NCI-H2107 treated with DMSO at 0.1 percent for 48 hours (cell line): ENCODE measurements around the gene FBXL14.
"Not testable (repeated sequence)": the region's sequence is repeated elsewhere in the genome, so short reads cannot be mapped to it uniquely, and the experiment has no call there.

Experiments
- DNase-seq: peaks from one replicate; lab custom pipeline; 2025; ENCODE audit not compliant: unreplicated experiment; lab: John Stamatoyannopoulos, UW

FBXL14 gene

GRCh38 chr12:1620092-1620491, 25.7 kb upstream of the FBXL14 start:
- no peak for DNase-seq

- no peak for DNase-seq
These were observed 25.2 kb upstream of the FBXL14 start for GRCh38 chr12:1619587-1619986.

GRCh38 chr12:1619159-1619558, 24.8 kb upstream of the FBXL14 start:
- no peak for DNase-seq

- DNase-seq: no peak
These were observed 24.1 kb upstream of the FBXL14 start for GRCh38 chr12:1618489-1618888.

GRCh38 chr12:1616233-1617066, 22.1 kb upstream of the FBXL14 start:
- DNase-seq: no peak

- no peak for DNase-seq
These were observed 20.0 kb upstream of the FBXL14 start for GRCh38 chr12:1614360-1614759.

GRCh38 chr12:1613860-1614259, 19.5 kb upstream of the FBXL14 start:
- DNase-seq: no peak

- DNase-seq: peak; percentile 59
These were observed 17.6 kb upstream of the FBXL14 start for GRCh38 chr12:1611803-1612572.

- no peak for DNase-seq
These were observed 15.8 kb upstream of the FBXL14 start for GRCh38 chr12:1610072-1610643.

- DNase-seq: no peak
These were observed 14.3 kb upstream of the FBXL14 start for GRCh38 chr12:1608713-1609119.

- DNase-seq: no peak
These were observed 13.7 kb upstream of the FBXL14 start for GRCh38 chr12:1607940-1608712.

GRCh38 chr12:1606021-1606622, 11.7 kb upstream of the FBXL14 start:
- DNase-seq: peak; percentile 82

- DNase-seq: peak; percentile 82
These were observed 11.0 kb upstream of the FBXL14 start for GRCh38 chr12:1605129-1606020.

GRCh38 chr12:1604464-1604863, 10.1 kb upstream of the FBXL14 start:
- DNase-seq: no peak

- DNase-seq: no peak
These were observed 9.1 kb upstream of the FBXL14 start for GRCh38 chr12:1603269-1603993.

- not testable (repeated sequence) for DNase-seq
These were observed 8.3 kb upstream of the FBXL14 start for GRCh38 chr12:1602706-1603105.

- no peak for DNase-seq
These were observed 4.4 kb upstream of the FBXL14 start for GRCh38 chr12:1598757-1599156.

GRCh38 chr12:1595690-1596347, 1.4 kb upstream of the FBXL14 start:
- no peak for DNase-seq
